ENCODE results near the gene DLG2.

DNA sequence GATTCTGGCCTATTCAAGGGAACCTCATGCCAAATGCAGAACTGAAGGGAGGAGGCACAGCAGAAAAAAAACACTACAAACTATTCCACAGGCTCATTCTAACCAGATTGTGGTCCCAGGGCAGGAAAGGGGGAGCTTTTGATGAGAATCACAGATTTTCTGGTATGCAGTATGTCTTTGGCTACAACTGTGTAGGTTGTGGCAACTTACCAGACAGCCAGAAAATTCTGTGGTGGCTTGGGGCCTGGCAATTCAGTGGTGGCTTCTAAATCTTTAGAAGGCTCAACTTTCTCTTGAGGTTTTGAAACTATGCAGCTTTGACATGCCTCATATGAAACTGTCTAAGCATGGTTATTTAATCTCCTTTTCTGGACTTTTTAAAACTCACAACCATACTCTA lies 1490.2 kb downstream of the DLG2 start:
- TF ChIP-seq CTCF (IDR thresholded peaks at IDR 0.05): no peak
- no peak for TF ChIP-seq POLR2AphosphoS5 (IDR thresholded peaks at IDR 0.05)
